Sigmoid colon (tissue), 7 donors: Measurements from ENCODE around the gene DCAF11. TPM values are rescaled to one million over a fixed set of nuclear protein-coding genes. Genes with fewer than 3 reads are reported as not detected.

Experiments
- DNase-seq: peaks from one replicate; pipeline ENCODE4 v3.0.0-alpha.2; 2019
- H3K27ac ChIP-seq, 4 donors: fragments of 200-600 bp; sonication (generic); one replicate each; pipeline ENCODE4 v1.5.1; 2016 to 2019; ENCODE audit warnings: mild to moderate bottlenecking in 1 of 4
- H3K27me3 ChIP-seq, 3 donors: fragments of 200-600 bp; sonication (generic); one replicate each; pipeline ENCODE4 v1.5.1; 2019; ENCODE audit warnings: mild to moderate bottlenecking in 1 of 3
- H3K36me3 ChIP-seq, 4 donors: fragments of 200-600 bp; sonication (generic); one replicate each; pipeline ENCODE4 v1.5.1; 2016 to 2019
- H3K4me1 ChIP-seq, 4 donors: fragments of 200-600 bp; sonication (generic); one replicate each; pipeline ENCODE4 v1.5.1; 2017 to 2019
- H3K4me3 ChIP-seq, 4 donors: fragments of 200-600 bp; sonication (generic); one replicate each; pipeline ENCODE4 v1.5.1; 2017 to 2019; ENCODE audit warnings: mild to moderate bottlenecking in 2 of 4, moderate library complexity in 1 of 4
- H3K9me3 ChIP-seq, 4 donors: fragments of 200-600 bp in 3 of 4; sonication (generic) in 3 of 4; one replicate each; pipeline versions ENCODE4 v1.5.1 to v1.6.1; 2013 to 2019
- CTCF ChIP-seq, 4 experiments: fragments of 450-650 bp in 3 of 4; fragments of 200-600 bp in 1 of 4; IDR thresholded peaks; one replicate each; pipeline ENCODE4 v1.5.1; 2016 to 2019; ENCODE audit warnings: antibody characterized with exemption in 4 of 4, mild to moderate bottlenecking in 3 of 4, moderate library complexity in 2 of 4
- EP300 ChIP-seq, 4 donors: sonication (generic); formaldehyde crosslinking; IDR thresholded peaks; one replicate each; pipeline ENCODE4 v1.6.1; 2017; ENCODE audit warnings: antibody characterized with exemption in 4 of 4
- POLR2A ChIP-seq, 2 donors: fragments of 450-650 bp; IDR thresholded peaks; one replicate each; pipeline ENCODE4 v1.6.1; 2016; ENCODE audit warnings: antibody characterized with exemption in 2 of 2, mild to moderate bottlenecking in 2 of 2, moderate library complexity in 2 of 2
- POLR2AphosphoS5 ChIP-seq, 4 donors: sonication (generic); formaldehyde crosslinking; IDR thresholded peaks; one replicate each; pipeline ENCODE4 v1.6.1; 2017; ENCODE audit warnings: antibody characterized with exemption in 4 of 4
- WGBS, 2 donors: extraction: QIAGEN DNeasy Blood & Tissue Kit; methylation state at CpG; one replicate each; pipeline ENCODE4 v1.1.7; 2013; 5-methylcytosine and 5-hydroxymethylcytosine counted together
- intact Hi-C: fragments of 100-400 bp; cut with DNase I; formaldehyde crosslinking; loops from one replicate; pipeline ENCODE4 v1.15.1; 2023
- polyA plus RNA-seq, 3 donors: library from polyadenylated mRNA; stranded (reverse); fragments of 200-250 nt; gene quantifications; one replicate each; pipeline ENCODE4 v1.2.3, GENCODE V29; 2013
- total RNA-seq, 4 donors: library from RNA; depleted of rRNA; stranded (reverse); fragments of >200 nt; gene quantifications; one replicate each; pipeline ENCODE4 v1.1.0, GENCODE V29; 2016
- donor health status: healthy with polysubstance abuse.
- donor health status: Bipolar disorder and iron deficiency.
- donor health status: healthy.

DCAF11 gene
- total and polyA plus RNA-seq, 7 donors: 37.7 to 82.9 (median 70.9) TPM

GRCh38 chr14:24132976-24133375, 18.4 kb downstream of the DCAF11 start:
- Histone ChIP-seq H3K4me3 (no peak overlapping the region), H3K27ac (no peak overlapping the region), H3K36me3 (peaks cover under 1 to 6% (median 4%) of the 10 kb centered on the region in 4 donors), H3K4me1 (peaks cover 0 to 21% (median 19%) of the 10 kb centered on the region in 4 donors), H3K27me3 (no peaks in the 10 kb centered on the region), H3K9me3 (no peaks in the 10 kb centered on the region)
- TF ChIP-seq CTCF (IDR thresholded peaks at IDR 0.05) (no peak), EP300 (IDR thresholded peaks at IDR 0.05) (no peak), POLR2AphosphoS5 (IDR thresholded peaks at IDR 0.05) (no peak)
- DNase-seq: no peak
- intact Hi-C loops: no loop called here
- WGBS, 2 donors: 94% methylated on average over 2 of the region's 2 CpGs

GRCh38 chr14:24133735-24134134, 19.2 kb downstream of the DCAF11 start:
- H3K4me3 ChIP-seq: no peak overlapping the region
- TF ChIP-seq POLR2A (IDR thresholded peaks at IDR 0.05) (no peak), EP300 (IDR thresholded peaks at IDR 0.05) (no peak), CTCF (IDR thresholded peaks at IDR 0.05) (no peak), POLR2AphosphoS5 (IDR thresholded peaks at IDR 0.05) (no peak)
- intact Hi-C loops: no loop called here
- DNase-seq: no peak
- H3K27me3 ChIP-seq: no peaks in the 10 kb centered on the region
- peaks cover 8 to 14% (median 11%) of the 10 kb centered on the region in 4 donors for H3K36me3 ChIP-seq
- no peak overlapping the region for H3K27ac ChIP-seq
- 91 to 96% methylated on average over 1 of the region's 1 CpG for WGBS, 2 donors
- H3K4me1 ChIP-seq: peaks cover 0 to 25% (median 20%) of the 10 kb centered on the region in 4 donors
- no peaks in the 10 kb centered on the region for H3K9me3 ChIP-seq

GRCh38 chr14:24135584-24135833, 20.9 kb downstream of the DCAF11 start:
- WGBS, 2 donors: 3 to 8% methylated on average over 9 of the region's 9 CpGs
- peak overlapping the region; percentile 85 to 99 (median 96) for H3K4me3 ChIP-seq
- no peaks in the 10 kb centered on the region for H3K27me3 ChIP-seq
- H3K36me3 ChIP-seq: peaks cover 14 to 24% (median 17%) of the 10 kb centered on the region in 4 donors
- peaks cover 0 to 41% (median 32%) of the 10 kb centered on the region in 4 donors for H3K4me1 ChIP-seq
- DNase-seq: no peak
- peak overlapping the region; percentile 93 to 95 (median 94) for H3K27ac ChIP-seq
- intact Hi-C loops: loop anchor here (5.0 kb wide), 1 partner anchor 578 kb away; the partner anchor contains the start of gene THTPA
- no peak for TF ChIP-seq POLR2AphosphoS5 (IDR thresholded peaks at IDR 0.05)
- no peak for TF ChIP-seq CTCF (IDR thresholded peaks at IDR 0.05)
- no peak for TF ChIP-seq POLR2A (IDR thresholded peaks at IDR 0.05)
- TF ChIP-seq EP300 (IDR thresholded peaks at IDR 0.05): no peak
- no peaks in the 10 kb centered on the region for H3K9me3 ChIP-seq

- no peaks in the 10 kb centered on the region for H3K27me3 ChIP-seq
- H3K36me3 ChIP-seq: peaks cover 14 to 24% (median 17%) of the 10 kb centered on the region in 4 donors
- peak in 1 of 2 donors; percentile 62 for TF ChIP-seq POLR2A (IDR thresholded peaks at IDR 0.05)
- peak; percentile 79 to 90 (median 86) for TF ChIP-seq POLR2AphosphoS5 (IDR thresholded peaks at IDR 0.05)
- no peak for TF ChIP-seq CTCF (IDR thresholded peaks at IDR 0.05)
- TF ChIP-seq EP300 (IDR thresholded peaks at IDR 0.05): peak in 1 of 4 donors; percentile 3
- no peaks in the 10 kb centered on the region for H3K9me3 ChIP-seq
- intact Hi-C loops: loop anchor here (2.0 to 5.0 kb wide), 2 partner anchors 21 to 579 kb away; partner anchors contain the start of genes DCAF11, NRL and THTPA
- DNase-seq: peak; percentile 97
- peak within 1 kb of the TSS; percentile 93 to 95 (median 94) for H3K27ac ChIP-seq
- WGBS, 2 donors: 0 to 1% methylated on average over 73 to 75 of the region's 75 CpGs
- peaks cover 0 to 44% (median 36%) of the 10 kb centered on the region in 4 donors for H3K4me1 ChIP-seq
- peak within 1 kb of the TSS; percentile 85 to 99 (median 96) for H3K4me3 ChIP-seq
These were observed 21.5 kb downstream of the DCAF11 start, which contains the start of gene PSME1 for GRCh38 chr14:24135834-24136683. PSME1 (plus strand) TSS chr14:24136194; CDS start chr14:24136263, 69 bp downstream.
